HG03196 (cell line): ENCODE data around the gene POLG2.
"Not testable (repeated sequence)": the region's sequence is repeated elsewhere in the genome, so short reads cannot be mapped to it uniquely, and the experiment has no call there.

Experiments used
- ATAC-seq: cut with Tn5 transposase; IDR thresholded peaks from one replicate; pipeline ENCODE4 v1.9.1; 2021; ENCODE audit not compliant: unreplicated experiment

Gene POLG2

DNA sequence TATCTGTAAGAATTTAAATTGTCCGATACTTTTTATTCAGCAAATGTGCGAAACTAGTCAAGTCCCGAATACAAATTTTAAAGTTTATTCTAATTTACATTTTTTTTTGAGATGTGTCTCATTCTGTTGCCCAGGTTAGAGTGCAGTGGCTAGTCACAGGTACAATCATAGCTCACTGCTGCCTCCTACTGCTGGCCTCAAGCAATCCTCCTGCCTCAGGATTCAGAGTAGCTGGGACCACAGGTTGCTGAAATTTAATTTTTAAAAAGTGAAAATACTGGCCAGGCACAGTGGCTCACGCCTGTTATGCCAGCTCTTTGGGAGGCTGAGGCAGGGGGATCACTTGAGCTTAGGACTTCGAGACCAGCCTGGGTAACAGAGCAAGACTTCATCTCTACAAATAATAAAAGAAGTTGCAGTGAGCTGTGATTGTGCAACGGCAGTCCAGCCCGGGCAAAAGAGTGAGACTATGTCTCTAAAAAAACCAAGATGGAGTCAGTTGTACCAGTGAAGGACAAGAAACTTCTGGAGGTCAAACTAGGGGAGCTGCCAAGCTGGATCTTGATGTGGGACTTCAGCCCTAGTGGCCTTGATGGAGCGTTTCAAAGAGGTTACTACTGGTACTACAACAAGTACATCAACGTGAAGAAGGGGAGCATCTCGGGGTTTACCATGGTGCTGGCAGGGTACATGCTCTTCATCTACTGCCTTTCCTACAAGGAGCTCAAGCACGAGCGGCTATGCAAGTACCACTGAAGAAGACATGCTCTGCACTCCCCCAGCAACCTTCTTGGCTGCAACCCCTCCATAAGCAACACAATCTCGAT lies 5.6 kb downstream of the POLG2 start:
- ATAC-seq = no peak

DNA sequence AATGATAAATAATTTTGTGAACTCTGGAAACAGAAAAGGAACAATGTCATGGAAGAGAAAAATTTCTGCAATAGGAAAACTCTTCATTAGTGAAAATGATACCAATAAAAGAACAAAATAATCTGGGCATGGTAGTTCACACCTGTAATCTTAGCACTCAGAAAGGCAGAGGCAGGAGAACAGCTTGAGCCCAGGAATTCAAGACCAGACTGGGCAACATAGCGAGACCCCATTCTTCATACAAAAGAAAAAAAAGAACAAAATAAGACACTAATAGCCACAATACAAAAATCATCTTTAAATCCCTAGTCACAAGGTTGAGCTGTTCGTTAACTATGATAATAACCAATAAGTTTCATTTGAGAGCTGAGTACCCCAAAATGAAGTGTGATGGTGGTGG lies 8.6 kb downstream of the POLG2 start:
- ATAC-seq = no peak

DNA sequence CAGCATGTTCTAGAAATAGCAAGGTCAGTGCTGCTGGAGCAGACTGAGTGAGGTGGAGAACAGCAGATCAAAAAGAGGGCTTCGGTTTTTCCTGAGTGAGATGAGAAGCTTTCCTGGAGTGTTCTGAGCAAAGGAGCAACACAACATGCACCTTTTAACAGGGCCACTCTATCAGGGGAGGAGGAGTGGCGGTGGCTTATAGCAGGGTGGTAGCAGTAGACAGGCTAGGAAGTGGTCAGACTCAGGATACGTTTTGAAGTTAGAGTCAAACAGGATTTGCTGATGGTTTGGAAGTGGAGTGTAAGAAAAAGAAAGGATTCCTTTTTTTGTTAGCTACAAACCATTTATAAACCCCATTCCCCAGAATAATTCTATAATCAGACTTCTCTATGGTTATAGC lies 12.5 kb downstream of the POLG2 start:
- ATAC-seq = no peak

DNA sequence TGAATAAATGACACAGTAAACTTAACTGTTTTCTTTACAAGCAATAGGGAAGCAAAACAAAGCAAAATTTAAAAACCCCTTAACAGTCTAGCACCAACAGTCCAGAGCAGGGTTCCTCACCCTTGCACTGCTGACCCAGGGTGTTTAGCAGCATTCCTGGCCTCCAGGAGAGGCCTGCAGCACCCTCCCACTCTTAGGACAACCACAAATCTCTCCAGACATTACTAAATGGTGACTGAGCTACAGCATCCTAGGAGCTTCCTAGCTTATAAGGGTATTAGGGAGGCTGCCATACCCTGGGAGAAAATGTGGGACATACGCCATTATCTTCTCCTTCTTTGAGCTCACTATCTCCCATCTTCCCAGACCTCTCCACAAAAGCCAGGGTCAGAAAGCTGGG lies 15.9 kb downstream of the POLG2 start:
- ATAC-seq = no peak

DNA sequence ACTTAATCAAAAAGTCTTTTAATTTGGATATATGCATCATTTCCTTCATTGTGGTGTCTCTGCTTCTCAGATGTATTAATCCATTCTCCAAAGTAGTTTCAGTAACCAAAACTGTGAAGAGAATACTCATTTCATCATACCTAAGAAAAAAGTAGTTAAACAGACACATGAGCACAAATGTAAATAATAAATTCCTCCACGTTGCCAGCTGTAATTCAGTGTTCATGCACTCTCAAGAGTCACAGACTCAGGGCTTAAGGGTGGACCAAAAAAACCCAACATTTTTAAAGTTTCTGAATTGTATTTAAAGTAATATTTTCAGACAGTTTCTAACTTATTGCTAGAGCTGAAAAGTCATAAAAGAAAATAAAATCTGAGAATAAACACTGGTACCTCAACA lies 19.0 kb downstream of the POLG2 start:
- no peak for ATAC-seq

DNA sequence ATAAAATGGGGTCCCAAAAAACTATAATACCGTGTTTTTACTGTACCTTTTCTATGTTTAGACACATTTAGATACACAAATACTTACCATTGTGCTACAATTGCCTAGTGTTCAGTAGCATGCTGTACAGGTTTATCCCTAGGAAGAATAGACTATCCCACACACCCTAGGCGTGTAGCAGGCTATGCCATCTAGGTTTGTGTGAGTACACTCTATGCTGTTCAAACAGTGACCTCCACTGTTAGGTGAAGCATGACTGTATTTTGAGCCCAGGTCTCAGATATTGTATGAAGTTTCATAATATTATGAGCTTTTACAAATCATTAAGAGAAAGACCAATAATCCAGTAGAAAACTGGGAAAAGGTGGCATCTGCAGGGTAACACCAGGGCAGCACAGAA lies 24.3 kb downstream of the POLG2 start:
- no peak for ATAC-seq

DNA sequence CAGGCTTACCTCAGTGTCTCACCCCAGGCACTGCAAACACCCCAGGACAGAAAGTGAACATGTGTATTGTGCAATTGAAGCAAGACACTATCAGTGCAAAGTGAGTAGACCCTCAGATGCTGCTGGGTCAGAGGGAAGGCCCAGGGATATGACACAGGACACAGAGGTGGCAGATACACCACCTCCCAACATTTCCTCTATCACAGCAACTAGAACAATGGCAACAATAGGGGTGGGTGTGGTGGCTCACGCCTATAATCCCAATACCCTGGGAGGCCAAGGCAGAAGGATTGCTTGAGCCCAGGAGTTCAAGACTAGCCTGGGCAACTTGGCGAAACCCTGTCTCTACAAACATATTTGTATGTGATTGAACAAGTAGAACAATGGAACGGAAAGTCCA lies 25.4 kb downstream of the POLG2 start:
- ATAC-seq = no peak

DNA sequence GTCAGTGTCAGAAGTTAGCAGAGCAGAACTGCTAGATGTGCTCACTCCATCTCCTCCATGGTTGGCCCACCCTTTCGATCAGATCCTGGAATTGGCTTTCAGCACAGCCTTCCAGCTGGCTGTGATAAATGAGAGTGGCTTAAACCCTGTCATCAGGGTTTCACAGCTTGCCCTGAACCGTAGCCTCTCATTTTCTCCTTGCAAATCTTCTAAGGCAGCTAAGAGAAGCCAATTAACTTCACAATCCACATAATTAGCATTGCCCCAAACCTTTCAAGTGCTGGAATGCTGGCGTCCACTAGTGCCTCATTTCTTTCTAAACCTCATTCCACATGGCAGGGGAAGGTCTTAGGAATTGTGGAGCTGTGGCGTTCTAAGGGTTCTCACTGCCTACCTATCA lies 26.2 kb downstream of the POLG2 start:
- ATAC-seq = no peak

DNA sequence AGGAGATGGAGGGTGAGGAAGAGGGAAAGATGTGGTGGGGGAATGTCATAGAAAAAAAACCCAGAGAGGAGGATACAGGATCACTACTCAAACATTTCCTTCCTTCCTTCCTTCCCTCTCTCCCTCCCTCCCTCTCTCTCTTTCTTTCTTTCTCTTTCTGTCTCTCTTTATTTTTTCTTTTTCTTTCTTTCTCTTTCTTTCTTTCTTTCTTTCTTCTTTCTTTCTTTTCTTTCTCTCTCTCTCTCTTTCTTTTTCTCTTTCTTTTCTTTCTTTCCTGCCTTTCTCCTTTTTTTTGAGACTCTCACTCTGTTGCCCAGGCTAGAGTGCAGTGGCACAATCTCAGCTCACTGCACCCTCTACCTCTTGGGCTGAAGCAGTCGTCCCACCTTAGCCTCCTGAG lies 30.0 kb downstream of the POLG2 start:
- ATAC-seq = not testable (repeated sequence)

DNA sequence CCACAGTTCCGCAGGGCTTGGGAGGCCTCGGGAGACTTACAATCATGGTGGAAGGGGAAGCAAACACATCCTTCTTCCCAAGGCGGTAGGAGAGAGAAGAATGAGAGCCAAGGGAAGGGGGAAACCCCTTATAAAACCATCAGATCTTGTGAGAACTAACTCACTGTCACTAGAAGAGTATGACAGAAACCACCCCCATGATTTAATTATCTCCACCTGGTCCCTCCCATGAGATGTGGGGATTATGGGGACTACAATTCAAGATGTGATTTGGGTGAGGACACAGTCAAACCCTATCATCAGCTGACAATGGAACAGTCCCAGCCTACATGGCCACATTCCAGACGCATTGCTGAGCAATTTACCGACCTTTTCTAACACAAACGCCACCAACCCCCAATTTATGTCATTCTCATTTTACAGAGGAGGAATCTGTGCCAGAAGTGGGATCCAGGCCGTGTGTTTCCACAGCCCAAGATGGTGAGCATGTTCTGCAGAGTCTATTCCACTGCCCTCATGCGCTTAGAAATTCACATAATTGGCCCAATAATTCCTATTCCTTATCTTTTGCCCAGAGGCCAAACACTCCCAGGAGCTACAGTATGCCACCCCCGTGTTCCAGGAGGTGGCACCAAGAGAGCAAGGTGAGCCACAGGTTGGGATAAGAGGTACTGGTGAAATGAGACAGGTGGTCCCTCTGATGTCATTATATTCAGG lies 30.7 kb downstream of the POLG2 start:
- no peak for ATAC-seq

DNA sequence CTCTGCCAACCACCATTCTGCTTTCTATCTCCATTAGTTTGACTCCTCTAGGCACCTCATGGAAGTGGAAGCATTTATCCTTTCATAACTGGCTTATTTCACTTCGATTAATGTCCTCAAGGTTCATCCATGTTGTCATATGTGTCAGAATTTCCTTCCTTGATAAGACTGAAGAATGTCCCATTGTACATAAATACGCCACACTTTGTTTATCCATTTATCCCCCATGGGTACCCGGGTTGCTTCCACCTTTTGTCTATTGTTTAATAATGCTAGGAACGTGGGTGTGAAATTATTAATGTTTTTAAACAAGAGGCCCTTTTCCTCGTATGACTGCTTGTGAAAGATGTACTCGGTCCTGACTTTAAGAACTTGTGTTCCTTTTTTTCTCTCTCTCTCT lies 35.1 kb downstream of the POLG2 start:
- no peak for ATAC-seq

DNA sequence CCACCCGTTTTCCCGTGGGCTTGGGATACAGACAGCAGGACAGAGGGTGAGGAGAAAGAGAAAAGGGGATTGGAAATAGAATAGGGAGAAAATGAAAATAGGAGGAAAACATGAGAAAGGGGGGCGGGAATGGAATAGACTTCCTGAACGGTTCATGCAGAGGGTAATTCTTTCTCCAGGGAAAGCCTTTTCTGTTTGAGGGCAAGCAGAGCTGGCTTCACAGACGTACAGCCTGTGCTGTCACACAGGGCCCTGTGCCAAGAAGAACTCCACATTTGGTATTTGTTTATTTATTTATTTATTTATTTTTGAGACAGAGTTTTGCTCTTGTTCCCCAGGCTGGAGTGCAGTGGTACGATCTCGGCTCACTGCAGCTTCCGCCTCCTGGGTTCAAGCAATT lies 35.9 kb downstream of the POLG2 start:
- no peak for ATAC-seq

DNA sequence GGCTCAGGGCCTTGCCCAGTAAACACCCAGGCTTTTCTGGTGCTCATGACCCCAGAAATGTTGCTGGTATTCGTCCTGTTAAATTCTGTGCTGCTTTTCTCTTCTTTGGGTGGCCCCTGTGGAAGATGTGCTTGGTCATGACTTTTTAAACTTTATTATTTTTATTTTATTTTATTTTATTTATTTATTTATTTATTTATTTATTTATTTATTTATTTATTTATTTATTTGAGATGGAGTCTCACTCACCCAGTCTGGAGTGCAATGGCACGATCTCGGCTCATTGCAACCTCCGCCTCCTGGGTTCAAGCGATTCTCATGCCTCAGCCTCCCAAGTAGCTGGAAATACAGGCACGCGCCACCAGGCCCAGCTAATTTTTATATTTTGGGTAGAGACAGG lies 37.0 kb downstream of the POLG2 start:
- not testable (repeated sequence) for ATAC-seq

DNA sequence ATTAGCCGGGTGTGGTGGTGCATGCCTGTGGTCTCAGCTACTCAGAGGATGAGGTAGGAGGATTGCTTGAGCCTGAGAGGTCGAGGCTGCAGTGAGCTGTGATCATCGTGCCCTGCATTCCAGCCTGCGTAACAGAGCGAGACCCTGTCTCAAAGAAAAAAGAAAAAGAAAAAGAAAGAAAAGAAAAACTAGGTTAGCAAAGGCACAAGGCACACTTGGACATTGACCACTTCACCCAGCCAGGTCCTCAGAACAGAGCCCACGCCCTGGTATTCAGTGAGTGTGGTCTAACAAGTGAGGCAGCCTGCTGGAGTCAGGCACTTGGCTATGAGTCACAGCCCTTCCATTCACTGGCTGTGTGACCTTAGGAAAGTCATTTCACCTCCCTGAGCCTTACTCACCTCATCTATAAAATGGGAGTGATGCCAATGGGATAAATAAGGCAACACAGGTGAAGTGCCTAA lies 37.5 kb downstream of the POLG2 start:
- no peak for ATAC-seq

DNA sequence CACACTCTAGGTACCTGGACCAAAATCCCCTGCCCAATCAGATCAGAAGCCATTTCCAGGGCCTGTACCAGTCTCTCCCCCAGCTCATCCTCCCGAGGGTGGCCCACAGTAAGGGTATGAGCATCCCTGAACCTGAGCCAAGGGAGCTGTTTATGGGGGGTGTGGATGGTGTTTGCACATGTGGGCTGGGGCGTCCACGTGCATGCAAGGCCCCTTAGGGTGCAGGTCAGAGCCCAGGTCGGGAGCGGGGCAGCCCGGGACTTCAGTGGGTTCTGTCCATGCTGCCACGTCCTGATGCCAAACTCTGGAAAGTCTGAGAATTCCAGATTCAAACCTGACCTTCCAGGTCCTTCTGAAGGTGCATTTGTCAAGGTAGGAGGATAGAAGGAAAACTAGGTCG lies 38.1 kb downstream of the POLG2 start:
- ATAC-seq = no peak

DNA sequence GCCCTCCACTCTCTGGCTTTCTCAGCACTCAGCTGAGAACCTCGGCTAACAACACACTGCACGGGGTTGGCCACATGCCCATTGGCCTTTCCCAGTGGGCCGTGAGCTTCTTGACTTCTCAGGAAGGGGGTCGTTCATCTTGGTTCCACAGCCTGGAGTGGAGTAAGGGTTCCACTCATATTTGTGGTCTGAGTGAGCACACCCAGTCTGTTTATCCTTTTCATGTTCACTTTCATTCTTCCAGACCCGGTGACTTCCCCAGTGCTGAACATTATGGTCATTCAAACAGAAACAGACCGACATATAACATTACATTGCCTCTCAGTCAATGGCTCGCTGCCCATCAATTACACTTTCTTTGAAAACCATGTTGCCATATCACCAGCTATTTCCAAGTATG lies 39.7 kb downstream of the POLG2 start:
- ATAC-seq = no peak

DNA sequence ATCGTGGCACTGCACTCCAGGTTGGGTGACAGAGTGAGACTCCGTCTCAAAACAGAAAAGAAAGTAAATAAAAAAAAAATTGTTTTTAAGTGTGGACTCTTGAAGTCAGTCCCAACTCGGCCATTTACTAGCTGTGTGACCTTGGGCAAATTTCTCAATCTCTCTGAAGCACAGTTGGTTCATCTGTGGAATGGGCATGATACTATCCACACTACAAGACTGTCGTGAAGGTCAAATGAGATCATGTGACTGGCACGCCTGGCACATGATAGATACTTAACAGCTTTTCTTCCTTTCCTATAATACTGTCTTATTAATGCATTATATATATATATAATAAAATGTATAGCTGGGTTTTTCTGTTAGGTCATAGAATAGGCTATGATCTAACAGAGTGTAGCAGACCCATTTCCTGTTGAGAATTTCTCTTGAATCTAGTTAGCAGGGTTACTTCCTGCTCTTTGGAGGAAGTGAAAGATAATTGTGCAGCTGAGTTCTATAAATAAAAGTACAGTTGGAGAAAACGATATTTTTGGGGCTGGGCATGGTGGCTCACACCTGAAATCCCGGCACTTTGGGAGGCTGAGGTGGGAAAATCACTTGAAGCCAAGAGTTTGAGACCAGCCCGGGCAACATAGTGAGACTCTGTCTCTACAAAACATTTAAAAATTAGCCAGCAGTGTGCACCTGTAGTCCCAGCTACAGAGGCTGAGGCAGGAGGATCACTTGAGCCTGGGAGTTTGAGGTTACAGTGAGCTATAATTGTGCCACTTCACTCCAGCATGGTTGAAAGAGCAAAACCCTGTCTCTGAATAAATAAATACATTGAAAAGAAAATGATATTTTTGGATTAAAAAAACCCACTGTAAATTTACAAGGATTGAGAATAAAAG lies 40.6 kb downstream of the POLG2 start:
- no peak for ATAC-seq

DNA sequence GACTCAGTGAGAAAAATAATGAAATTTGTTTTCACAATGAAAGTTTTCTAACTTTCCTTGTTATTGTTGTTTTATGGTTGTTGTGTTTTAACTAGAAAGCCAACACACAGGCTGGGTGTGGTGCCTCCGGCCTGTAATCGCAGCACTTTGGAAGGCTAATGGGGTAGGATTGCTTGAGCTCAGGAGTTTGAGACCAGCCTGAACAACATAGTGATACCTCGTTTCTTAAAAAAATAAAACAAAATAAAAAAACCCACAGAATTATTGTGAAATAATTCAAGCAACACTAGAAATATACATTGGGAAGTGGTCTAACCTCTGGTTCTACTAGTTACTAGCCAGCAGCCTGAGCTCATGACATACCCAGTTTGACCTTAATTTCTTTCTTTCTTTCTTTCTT lies 47.3 kb downstream of the POLG2 start:
- no peak for ATAC-seq

DNA sequence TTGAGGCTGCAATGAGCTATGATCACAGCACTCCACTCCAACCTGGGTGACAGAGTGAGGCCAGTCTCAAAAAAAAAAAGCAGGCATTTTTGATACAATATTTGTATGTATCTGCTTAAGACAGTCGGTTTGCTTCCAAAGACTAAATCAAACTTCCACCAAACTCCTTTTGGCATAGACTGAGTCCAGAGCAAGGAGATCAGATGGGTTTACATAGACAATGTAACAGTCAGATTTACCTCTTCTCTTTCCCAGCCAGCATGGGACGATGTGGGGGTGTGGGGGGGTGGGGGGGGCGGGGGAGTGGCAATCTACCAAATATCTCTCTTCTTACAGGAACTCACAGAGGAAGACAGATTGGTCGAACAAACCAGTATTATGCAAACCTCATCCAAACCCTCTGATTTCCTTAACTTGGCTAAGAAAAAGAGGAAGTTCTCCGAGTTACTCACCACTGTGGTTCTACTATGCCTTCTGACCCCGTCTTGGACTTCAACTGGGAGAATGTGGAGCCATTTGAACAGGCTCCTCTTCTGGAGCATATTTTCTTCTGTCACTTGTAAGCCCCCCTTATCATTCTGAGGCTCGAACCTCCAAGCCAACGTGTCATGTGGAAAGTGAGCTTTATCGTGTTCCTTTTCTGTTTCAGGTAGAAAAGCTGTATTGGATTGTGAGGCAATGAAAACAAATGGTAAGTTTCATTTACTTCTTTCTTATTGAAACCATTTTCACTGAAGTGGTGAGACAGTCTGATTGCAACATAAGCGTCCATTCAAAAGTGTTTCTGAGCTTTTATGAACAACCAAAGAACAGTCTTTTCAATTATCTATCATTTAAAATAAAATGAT lies 48.0 kb downstream of the POLG2 start, which contains the start of gene MILR1:
Gene MILR1, plus strand, starts transcription at position 451 of the 848 bp plus-strand sequence. Its CDS starts 54 bp downstream, at position 505.
- ATAC-seq = no peak

DNA sequence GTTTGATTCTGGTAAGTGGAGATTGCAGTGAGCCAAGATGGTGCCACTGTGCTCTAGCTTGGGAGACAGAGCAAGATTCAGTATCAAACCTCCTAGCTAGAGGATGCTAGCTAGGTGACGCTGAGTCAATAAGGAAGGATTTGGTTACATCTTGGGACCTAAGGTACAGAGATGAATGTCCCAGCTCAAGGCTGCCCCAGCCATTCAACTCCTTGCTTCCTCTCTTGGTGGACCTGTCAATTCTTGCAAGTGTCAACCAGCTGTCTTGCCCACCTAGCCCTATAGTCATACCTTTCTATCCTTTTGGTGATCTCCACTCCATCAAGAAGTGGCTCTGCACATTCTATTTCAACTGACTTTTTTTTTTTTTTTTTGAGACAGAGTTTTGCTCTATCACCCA lies 49.3 kb downstream of the POLG2 start:
- no peak for ATAC-seq
